ENCODE data around the gene CD320. TPM values are rescaled to one million over a fixed set of nuclear protein-coding genes. Genes with fewer than 3 reads are reported as not detected.

The CD320 gene
- total RNA-seq, 2 experiments from 2014 or later = 42.0 to 49.8 TPM

- no peaks in the 10 kb centered on the region for H3K27me3 Mint-ChIP-seq
- H3K36me3 Mint-ChIP-seq = peaks cover 6% of the 10 kb centered on the region
- CTCF ChIA-PET = interaction anchor here (0.7 to 2.9 kb wide), 9 partner anchors 83 to 893 kb away, joined by 3 to 26 read pairs (median 5); partner anchors contain the start of gene TIMM44
- H3K4me3 Mint-ChIP-seq = no peak overlapping the region
- DNase-seq = peak; percentile 86
- ATAC-seq = peak; percentile 88
- no peaks in the 10 kb centered on the region for H3K9me3 Mint-ChIP-seq (ENCODE audit: low read depth)
- H3K4me1 Mint-ChIP-seq = peaks cover 6% of the 10 kb centered on the region
- H3K27ac Mint-ChIP-seq = no peak overlapping the region
These were observed 55.1 kb downstream of the CD320 start for GRCh38 chr19:8252922-8253589.

Other genes with a start within 250 kb of the CD320 start
- under 1 TPM in 1 of 2 experiments, not detected in 1; 0.06 TPM for gene FBN3, start 158.8 kb downstream of the CD320 start, total RNA-seq
- gene CERS4, start 99.0 kb downstream of the CD320 start, total RNA-seq = 10 to 100 TPM; 20.3 to 28.2 TPM
- 10 to 100 TPM; 47.4 to 66.7 TPM for gene NDUFA7, start 13.0 kb upstream of the CD320 start, total RNA-seq
- 1,000 to 10,000 TPM; 1,292 to 1,333 TPM for gene RPS28, start 13.1 kb upstream of the CD320 start, total RNA-seq
- 1 to 10 TPM; 3.2 to 3.7 TPM for gene KANK3, start 34.9 kb upstream of the CD320 start, total RNA-seq
- gene ANGPTL4, start 55.8 kb upstream of the CD320 start, total RNA-seq = under 1 TPM; 0.50 to 0.82 TPM
- gene RAB11B, start 82.0 kb upstream of the CD320 start, total RNA-seq = 10 to 100 TPM; 96.2 to 97.3 TPM
- 10 to 100 TPM; 16.5 to 20.9 TPM for gene MARCHF2, start 104.9 kb upstream of the CD320 start, total RNA-seq
- gene HNRNPM, start 136.6 kb upstream of the CD320 start, total RNA-seq = 100 to 1,000 TPM; 226 to 309 TPM
- gene PRAM1, start 194.3 kb upstream of the CD320 start, total RNA-seq = 1 to 10 TPM in 1 of 2 experiments, under 1 TPM in 1; 0.59 to 1.4 TPM
- 10 to 100 TPM; 23.8 to 38.5 TPM for gene ZNF414, start 205.8 kb upstream of the CD320 start, total RNA-seq

Measured in activated CD8-positive, alpha-beta memory T cell treated with anti-CD3 and anti-CD28 coated beads, Interleukin-2, amount 10 ng/mL, durations not matched to agents 7 days and 5 days (primary cell).